WTC11 (cell line): ENCODE results near the gene RHOJ. TPM values are rescaled to one million over a fixed set of nuclear protein-coding genes. Genes with fewer than 3 reads are reported as not detected.

Experiments used
- ATAC-seq: fragments of 200-7000 bp; cut with Tn5 transposase; 2 replicates; pipeline ENCODE4 v1.10.0; 2021; ENCODE audit warnings: mild to moderate bottlenecking, moderate library complexity
- CTCF ChIA-PET: fragments of 300-600 bp; sonication (Branson Sonifier 250); formaldehyde crosslinking; loops from one replicate; lab custom pipeline; 2021; ENCODE audit warnings: antibody characterized with exemption; lab: Charles Lee
- POLR2A ChIA-PET: fragments of 350-600 bp; sonication (Branson Sonifier 250); formaldehyde crosslinking; loops from one replicate; lab custom pipeline; 2021; ENCODE audit warnings: antibody characterized with exemption; lab: Charles Lee
- DNase-seq: peaks from one replicate; pipeline ENCODE4 v3.0.0; 2021; ENCODE audit warnings: low spot score
- H3K27ac Mint-ChIP-seq: 2 replicates; pipeline ENCODE4 v1.8.0; 2021; ENCODE audit warnings: mixed read lengths
- H3K27me3 Mint-ChIP-seq: 2 replicates; pipeline ENCODE4 v1.8.0; 2021; ENCODE audit warnings: low read depth, mild to moderate bottlenecking, moderate library complexity, mixed read lengths
- H3K36me3 Mint-ChIP-seq: 2 replicates; pipeline ENCODE4 v1.8.0; 2021; ENCODE audit warnings: mixed read lengths
- H3K4me1 Mint-ChIP-seq: 2 replicates; pipeline ENCODE4 v1.8.0; 2022; ENCODE audit warnings: mixed read lengths
- H3K4me3 Mint-ChIP-seq: 2 replicates; pipeline ENCODE4 v1.8.0; 2021; ENCODE audit warnings: mild to moderate bottlenecking, moderate library complexity, mixed read lengths
- H3K9me3 Mint-ChIP-seq: 2 replicates; pipeline ENCODE4 v1.8.0; 2021; ENCODE audit warnings: mixed read lengths
- ELF4 ChIP-seq: sonication (generic); formaldehyde crosslinking; IDR thresholded peaks from 2 replicates; pipeline ENCODE4 v1.8.1; 2022; ENCODE audit warnings: low read depth, mild to moderate bottlenecking, moderate library complexity, missing genetic modification reagents
- EMX1 ChIP-seq: fragments of 250-450 bp; sonication (Bioruptor Pico); IDR thresholded peaks from 2 replicates; pipeline ENCODE4 v1.8.0; 2021; ENCODE audit warnings: mild to moderate bottlenecking
- ETV6 ChIP-seq: sonication (generic); formaldehyde crosslinking; IDR thresholded peaks from 2 replicates; pipeline ENCODE4 v1.8.1; 2022; ENCODE audit warnings: mild to moderate bottlenecking, missing genetic modification reagents
- FOXP1 ChIP-seq: sonication (generic); formaldehyde crosslinking; IDR thresholded peaks from 2 replicates; pipeline ENCODE4 v1.8.0; 2022; ENCODE audit warnings: missing genetic modification reagents, mild to moderate bottlenecking, moderate library complexity, borderline replicate concordance
- FOXP4 ChIP-seq: sonication (generic); formaldehyde crosslinking; IDR thresholded peaks from 2 replicates; pipeline ENCODE4 v1.8.0; 2022; ENCODE audit warnings: mild to moderate bottlenecking, missing genetic modification reagents
- GABPB1 ChIP-seq: sonication (generic); formaldehyde crosslinking; IDR thresholded peaks from 2 replicates; pipeline ENCODE4 v1.8.1; 2023; ENCODE audit warnings: mild to moderate bottlenecking, missing genetic modification reagents
- HMGA2 ChIP-seq: fragments of 250-450 bp; sonication (Bioruptor Pico); IDR thresholded peaks from 2 replicates; pipeline ENCODE4 v1.4.0; 2021; ENCODE audit warnings: mild to moderate bottlenecking, moderate library complexity
- IRF2 ChIP-seq: sonication (generic); formaldehyde crosslinking; IDR thresholded peaks from 2 replicates; pipeline ENCODE4 v1.8.0; 2022; ENCODE audit warnings: low read depth, missing genetic modification reagents, borderline replicate concordance
- KAT7 ChIP-seq: sonication (generic); formaldehyde crosslinking; IDR thresholded peaks from 2 replicates; pipeline ENCODE4 v1.8.1; 2023; ENCODE audit warnings: missing genetic modification reagents, mild to moderate bottlenecking, borderline replicate concordance
- MAX ChIP-seq: sonication (generic); formaldehyde crosslinking; IDR thresholded peaks from 2 replicates; pipeline ENCODE4 v1.8.0; 2022; ENCODE audit warnings: mild to moderate bottlenecking, missing genetic modification reagents
- MLX ChIP-seq: sonication (generic); formaldehyde crosslinking; IDR thresholded peaks from 2 replicates; pipeline ENCODE4 v1.8.1; 2023; ENCODE audit warnings: mild to moderate bottlenecking, missing genetic modification reagents, moderate library complexity
- NFATC4 ChIP-seq: fragments of 250-450 bp; sonication (Bioruptor Pico); IDR thresholded peaks from 2 replicates; pipeline ENCODE4 v1.9.0; 2021; ENCODE audit warnings: mild to moderate bottlenecking
- RORB ChIP-seq: fragments of 250-450 bp; sonication (Bioruptor Pico); IDR thresholded peaks from 2 replicates; pipeline ENCODE4 v1.9.0; 2021; ENCODE audit warnings: mild to moderate bottlenecking
- SP1 ChIP-seq: sonication (generic); formaldehyde crosslinking; conservative IDR thresholded peaks from 2 replicates; pipeline ENCODE4 v1.8.1; 2022; ENCODE audit warnings: missing genetic modification reagents
- TCF7 ChIP-seq: sonication (generic); formaldehyde crosslinking; IDR thresholded peaks from 2 replicates; pipeline ENCODE4 v1.8.0; 2022; ENCODE audit warnings: mild to moderate bottlenecking, low read depth, missing genetic modification reagents, moderate library complexity
- ZNF138 ChIP-seq: sonication (generic); formaldehyde crosslinking; conservative IDR thresholded peaks from 2 replicates; pipeline ENCODE4 v1.8.1; 2022; ENCODE audit warnings: mild to moderate bottlenecking, moderate library complexity, missing genetic modification reagents
- ZNF263 ChIP-seq: sonication (generic); formaldehyde crosslinking; IDR thresholded peaks from 2 replicates; pipeline ENCODE4 v1.8.1; 2022; ENCODE audit warnings: low read depth, mild to moderate bottlenecking, moderate library complexity, missing genetic modification reagents
- ZSCAN18 ChIP-seq: fragments of 250-450 bp; sonication (Bioruptor Pico); IDR thresholded peaks from 2 replicates; pipeline ENCODE4 v2.1.2; 2022; ENCODE audit warnings: mild to moderate bottlenecking, moderate library complexity
- total RNA-seq: library from RNA; stranded (reverse); gene quantifications from 3 replicates; pipeline ENCODE4 v1.2.3, GENCODE V29; 2021
- TF ChIP-seq, protein P1 (sequence below): sonication (generic); formaldehyde crosslinking; IDR thresholded peaks from 2 replicates; pipeline ENCODE4 v1.8.0; 2022; ENCODE audit warnings: mild to moderate bottlenecking, missing genetic modification reagents

The RHOJ gene
- total RNA-seq, 1 experiment from 2014 or later: 0.13 TPM

- H3K27me3 Mint-ChIP-seq: no peaks in the 10 kb centered on the region
- no peak for DNase-seq
- H3K27ac Mint-ChIP-seq: no peak overlapping the region
- TF ChIP-seq ELF4 (CRISPR knock-in tag) (no peak), RORB (CRISPR knock-in tag) (no peak), SP1 (CRISPR knock-in tag) (no peak), ZNF263 (no peak), KAT7 (CRISPR knock-in tag) (no peak), ZNF138 (CRISPR knock-in tag) (no peak), IRF2 (CRISPR knock-in tag) (no peak), FOXP1 (CRISPR knock-in tag) (no peak), GABPB1 (no peak)
- TF ChIP-seq, protein P1, sequence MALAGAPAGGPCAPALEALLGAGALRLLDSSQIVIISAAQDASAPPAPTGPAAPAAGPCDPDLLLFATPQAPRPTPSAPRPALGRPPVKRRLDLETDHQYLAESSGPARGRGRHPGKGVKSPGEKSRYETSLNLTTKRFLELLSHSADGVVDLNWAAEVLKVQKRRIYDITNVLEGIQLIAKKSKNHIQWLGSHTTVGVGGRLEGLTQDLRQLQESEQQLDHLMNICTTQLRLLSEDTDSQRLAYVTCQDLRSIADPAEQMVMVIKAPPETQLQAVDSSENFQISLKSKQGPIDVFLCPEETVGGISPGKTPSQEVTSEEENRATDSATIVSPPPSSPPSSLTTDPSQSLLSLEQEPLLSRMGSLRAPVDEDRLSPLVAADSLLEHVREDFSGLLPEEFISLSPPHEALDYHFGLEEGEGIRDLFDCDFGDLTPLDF (CRISPR knock-in tag): no peak
- TF ChIP-seq, all 79 proteins: peak for 0
- Mint-ChIP-seq H3K4me1 (peaks cover 14% of the 10 kb centered on the region), H3K4me3 (no peak overlapping the region), H3K9me3 (no peaks in the 10 kb centered on the region), H3K36me3 (no peaks in the 10 kb centered on the region)
- no peak for ATAC-seq
- CTCF ChIA-PET: no interaction called here
- POLR2A ChIA-PET: no interaction called here
These were observed 10.4 kb downstream of the RHOJ start for GRCh38 chr14:63214417-63215196.

DNA sequence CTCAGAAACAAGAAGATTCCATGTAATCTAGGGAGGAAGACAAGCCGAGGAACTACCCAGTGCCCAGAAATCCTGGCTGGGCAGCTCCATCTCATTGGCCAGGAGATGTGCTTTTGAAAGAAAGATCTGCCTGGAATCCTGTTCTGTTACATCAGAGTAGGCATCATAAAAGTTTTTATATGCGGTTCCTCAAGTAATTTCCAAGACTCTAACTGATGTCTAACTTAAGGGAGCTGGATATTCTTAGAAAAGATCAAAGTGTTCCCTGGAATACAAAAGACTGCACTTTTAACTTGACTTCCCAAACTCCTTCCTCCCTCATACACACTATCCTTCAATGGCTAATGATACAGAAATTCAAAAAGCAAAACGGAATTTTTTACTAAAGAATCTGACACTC lies 16.3 kb downstream of the RHOJ start:
- CTCF ChIA-PET: interaction anchor here (1.1 kb wide), 1 partner anchor 1041 kb away, joined by 3 read pairs; no protein-coding TSS in a partner anchor
- no peak overlapping the region for H3K4me3 Mint-ChIP-seq
- no peaks in the 10 kb centered on the region for H3K36me3 Mint-ChIP-seq
- no peak overlapping the region for H3K27ac Mint-ChIP-seq
- POLR2A ChIA-PET: no interaction called here
- peaks cover 12% of the 10 kb centered on the region for H3K9me3 Mint-ChIP-seq
- no peak for TF ChIP-seq EMX1
- TF ChIP-seq GABPB1: no peak
- no peak for TF ChIP-seq MLX (CRISPR knock-in tag)
- no peak for TF ChIP-seq TCF7
- TF ChIP-seq NFATC4: no peak
- TF ChIP-seq ETV6 (CRISPR knock-in tag): no peak
- no peak for TF ChIP-seq ZSCAN18 (CRISPR knock-in tag)
- no peak for TF ChIP-seq FOXP4 (CRISPR knock-in tag)
- TF ChIP-seq MAX (CRISPR knock-in tag): no peak
- no peak for TF ChIP-seq HMGA2 (CRISPR knock-in tag)
- TF ChIP-seq FOXP1 (CRISPR knock-in tag): no peak
- DNase-seq: no peak
- H3K4me1 Mint-ChIP-seq: peaks cover 15% of the 10 kb centered on the region
- ATAC-seq: no peak
- H3K27me3 Mint-ChIP-seq: no peaks in the 10 kb centered on the region
